ENCODE measurements around the gene USP40.

USP40 gene

DNA sequence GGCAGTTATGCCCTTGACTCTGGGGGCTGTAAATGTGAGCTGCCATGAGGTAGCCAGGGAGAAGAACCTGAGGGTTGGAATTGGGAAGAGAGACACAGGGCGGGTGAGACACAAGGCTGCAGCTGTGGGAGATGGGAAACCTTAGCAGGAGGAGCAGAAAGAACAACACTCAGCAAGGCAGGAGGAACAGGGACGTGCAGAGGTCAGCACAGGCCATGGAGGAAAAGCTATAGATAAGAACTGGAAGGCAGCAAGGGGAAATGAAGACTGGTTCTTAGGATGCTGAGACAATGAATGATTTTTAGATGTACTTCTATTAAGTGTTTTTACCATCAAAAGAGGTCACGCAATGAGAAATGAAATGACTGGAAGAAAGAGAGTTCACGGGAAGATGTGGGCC, 80.2 kb downstream of the USP40 start:
- CTCF ChIA-PET, result interaction anchor here (1.4 kb wide), 1 partner anchor 226 kb away, joined by 5 read pairs; no protein-coding TSS in a partner anchor
- no peak for TF ChIP-seq OVOL3 (tag by site-specific recombination; IDR thresholded peaks at IDR 0.05)
- H3K9me3 ChIP-seq (ENCODE audit: control insufficient read depth, insufficient read depth, low read depth, low read length), result no peaks in the 10 kb centered on the region
- H3K36me3 ChIP-seq (ENCODE audit: control insufficient read depth in 2 of 2, insufficient read depth in 1 of 2, low read length in 2 of 2), result peaks cover 6 to 89% of the 10 kb centered on the region in 2 experiments
- POLR2A ChIA-PET, result no interaction called here
- H3K4me1 ChIP-seq (ENCODE audit: control insufficient read depth, insufficient read depth, low read length), result no peaks in the 10 kb centered on the region
- H3K27ac ChIP-seq (ENCODE audit: extremely low read depth, low read depth, low read length), result no peak overlapping the region
- no peak overlapping the region for H3K4me3 ChIP-seq (ENCODE audit: low read depth, low read length)

DNA sequence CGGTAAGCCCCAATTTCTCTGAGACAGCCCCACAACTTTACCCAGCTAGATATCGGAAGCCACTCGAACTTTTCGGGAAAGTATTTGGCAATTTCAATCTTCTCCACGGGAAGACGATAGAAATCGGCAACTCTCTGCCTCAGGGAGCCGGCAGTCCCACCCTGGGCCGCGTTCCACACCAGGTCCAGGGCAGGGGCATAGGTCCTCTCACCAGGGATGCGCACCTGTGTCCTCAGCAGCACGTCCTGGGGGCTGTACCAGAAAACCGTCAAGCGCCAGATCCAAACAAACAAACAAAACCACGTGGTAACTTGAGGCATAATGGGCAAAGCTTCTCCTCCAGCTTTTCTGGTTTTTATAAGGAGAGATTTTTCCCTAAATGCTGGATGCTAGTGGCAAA, 80.9 kb downstream of the USP40 start:
- Histone ChIP-seq H3K27ac (ENCODE audit: extremely low read depth, low read depth, low read length) (no peak overlapping the region), H3K4me1 (ENCODE audit: control insufficient read depth, insufficient read depth, low read length) (no peaks in the 10 kb centered on the region), H3K36me3 (ENCODE audit: control insufficient read depth in 2 of 2, insufficient read depth in 1 of 2, low read length in 2 of 2) (peaks cover 6 to 89% of the 10 kb centered on the region in 2 experiments), H3K4me3 (ENCODE audit: low read depth, low read length) (no peak overlapping the region), H3K9me3 (ENCODE audit: control insufficient read depth, insufficient read depth, low read depth, low read length) (no peaks in the 10 kb centered on the region)
- no peak for TF ChIP-seq ZNF514 (tag by site-specific recombination; IDR thresholded peaks at IDR 0.05)
- TF ChIP-seq SP2 (tag by site-specific recombination; IDR thresholded peaks at IDR 0.05), result no peak
- TF ChIP-seq ZNF776 (tag by site-specific recombination; IDR thresholded peaks at IDR 0.05; ENCODE audit: borderline replicate concordance), result no peak
- no peak for TF ChIP-seq ZNF76 (tag by site-specific recombination; IDR thresholded peaks at IDR 0.05; ENCODE audit: borderline replicate concordance, low read depth)
- TF ChIP-seq ZNF777 (tag by site-specific recombination; IDR thresholded peaks at IDR 0.05; ENCODE audit: borderline replicate concordance), result no peak
- no peak for TF ChIP-seq ZNF792 (tag by site-specific recombination; IDR thresholded peaks at IDR 0.05)
- TF ChIP-seq MEIS1 (CRISPR knock-in tag; IDR thresholded peaks at IDR 0.05; ENCODE audit: borderline replicate concordance), result no peak
- TF ChIP-seq ZNF16 (tag by site-specific recombination; IDR thresholded peaks at IDR 0.05; ENCODE audit: low read depth), result no peak
- TF ChIP-seq ZNF558 (tag by site-specific recombination; IDR thresholded peaks at IDR 0.05), result no peak
- TF ChIP-seq, protein P1, sequence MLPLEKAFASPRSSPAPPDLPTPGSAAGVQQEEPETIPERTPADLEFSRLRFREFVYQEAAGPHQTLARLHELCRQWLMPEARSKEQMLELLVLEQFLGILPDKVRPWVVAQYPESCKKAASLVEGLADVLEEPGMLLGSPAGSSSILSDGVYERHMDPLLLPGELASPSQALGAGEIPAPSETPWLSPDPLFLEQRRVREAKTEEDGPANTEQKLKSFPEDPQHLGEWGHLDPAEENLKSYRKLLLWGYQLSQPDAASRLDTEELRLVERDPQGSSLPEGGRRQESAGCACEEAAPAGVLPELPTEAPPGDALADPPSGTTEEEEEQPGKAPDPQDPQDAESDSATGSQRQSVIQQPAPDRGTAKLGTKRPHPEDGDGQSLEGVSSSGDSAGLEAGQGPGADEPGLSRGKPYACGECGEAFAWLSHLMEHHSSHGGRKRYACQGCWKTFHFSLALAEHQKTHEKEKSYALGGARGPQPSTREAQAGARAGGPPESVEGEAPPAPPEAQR (tag by site-specific recombination; IDR thresholded peaks at IDR 0.05), result no peak
- no peak for TF ChIP-seq ZNF274 (IDR thresholded peaks at IDR 0.05; ENCODE audit: low read length)
- no peak for TF ChIP-seq ZNF274 (tag by site-specific recombination; IDR thresholded peaks at IDR 0.05; ENCODE audit: borderline replicate concordance)
- TF ChIP-seq, protein P2, sequence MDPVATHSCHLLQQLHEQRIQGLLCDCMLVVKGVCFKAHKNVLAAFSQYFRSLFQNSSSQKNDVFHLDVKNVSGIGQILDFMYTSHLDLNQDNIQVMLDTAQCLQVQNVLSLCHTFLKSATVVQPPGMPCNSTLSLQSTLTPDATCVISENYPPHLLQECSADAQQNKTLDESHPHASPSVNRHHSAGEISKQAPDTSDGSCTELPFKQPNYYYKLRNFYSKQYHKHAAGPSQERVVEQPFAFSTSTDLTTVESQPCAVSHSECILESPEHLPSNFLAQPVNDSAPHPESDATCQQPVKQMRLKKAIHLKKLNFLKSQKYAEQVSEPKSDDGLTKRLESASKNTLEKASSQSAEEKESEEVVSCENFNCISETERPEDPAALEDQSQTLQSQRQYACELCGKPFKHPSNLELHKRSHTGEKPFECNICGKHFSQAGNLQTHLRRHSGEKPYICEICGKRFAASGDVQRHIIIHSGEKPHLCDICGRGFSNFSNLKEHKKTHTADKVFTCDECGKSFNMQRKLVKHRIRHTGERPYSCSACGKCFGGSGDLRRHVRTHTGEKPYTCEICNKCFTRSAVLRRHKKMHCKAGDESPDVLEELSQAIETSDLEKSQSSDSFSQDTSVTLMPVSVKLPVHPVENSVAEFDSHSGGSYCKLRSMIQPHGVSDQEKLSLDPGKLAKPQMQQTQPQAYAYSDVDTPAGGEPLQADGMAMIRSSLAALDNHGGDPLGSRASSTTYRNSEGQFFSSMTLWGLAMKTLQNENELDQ (tag by site-specific recombination; IDR thresholded peaks at IDR 0.05; ENCODE audit: low read depth), result no peak
- CTCF ChIA-PET, result no interaction called here
- POLR2A ChIA-PET, result no interaction called here

DNA sequence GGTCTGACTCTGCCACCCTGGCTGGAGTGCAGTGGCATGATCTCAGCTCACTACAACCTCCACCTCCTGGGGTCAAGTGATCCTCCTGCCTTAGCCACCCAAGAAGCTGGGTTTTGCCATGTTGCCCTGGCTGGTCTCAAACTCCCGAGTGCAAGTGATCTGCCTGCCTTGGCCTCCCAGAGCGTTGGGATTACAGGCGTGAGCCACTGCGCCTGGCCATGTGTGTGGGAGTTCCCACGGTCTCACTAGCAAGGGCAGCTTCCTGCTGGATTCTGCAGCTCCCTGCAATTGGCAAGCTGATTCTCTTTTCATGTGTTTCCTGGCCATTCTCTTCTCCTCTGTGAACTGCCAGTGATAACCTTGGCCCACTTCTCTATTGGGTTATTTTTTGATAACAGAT, 84.0 kb downstream of the USP40 start:
- POLR2A ChIA-PET, result no interaction called here
- CTCF ChIA-PET, result interaction anchor here (0.6 kb wide), 1 partner anchor 22 kb away, joined by 4 read pairs; no protein-coding TSS in a partner anchor
- TF ChIP-seq, protein P3, sequence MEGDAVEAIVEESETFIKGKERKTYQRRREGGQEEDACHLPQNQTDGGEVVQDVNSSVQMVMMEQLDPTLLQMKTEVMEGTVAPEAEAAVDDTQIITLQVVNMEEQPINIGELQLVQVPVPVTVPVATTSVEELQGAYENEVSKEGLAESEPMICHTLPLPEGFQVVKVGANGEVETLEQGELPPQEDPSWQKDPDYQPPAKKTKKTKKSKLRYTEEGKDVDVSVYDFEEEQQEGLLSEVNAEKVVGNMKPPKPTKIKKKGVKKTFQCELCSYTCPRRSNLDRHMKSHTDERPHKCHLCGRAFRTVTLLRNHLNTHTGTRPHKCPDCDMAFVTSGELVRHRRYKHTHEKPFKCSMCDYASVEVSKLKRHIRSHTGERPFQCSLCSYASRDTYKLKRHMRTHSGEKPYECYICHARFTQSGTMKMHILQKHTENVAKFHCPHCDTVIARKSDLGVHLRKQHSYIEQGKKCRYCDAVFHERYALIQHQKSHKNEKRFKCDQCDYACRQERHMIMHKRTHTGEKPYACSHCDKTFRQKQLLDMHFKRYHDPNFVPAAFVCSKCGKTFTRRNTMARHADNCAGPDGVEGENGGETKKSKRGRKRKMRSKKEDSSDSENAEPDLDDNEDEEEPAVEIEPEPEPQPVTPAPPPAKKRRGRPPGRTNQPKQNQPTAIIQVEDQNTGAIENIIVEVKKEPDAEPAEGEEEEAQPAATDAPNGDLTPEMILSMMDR (tag by site-specific recombination; IDR thresholded peaks at IDR 0.05), result no peak
- TF ChIP-seq ZNF561 (tag by site-specific recombination; IDR thresholded peaks at IDR 0.05; ENCODE audit: borderline replicate concordance) (no peak), ZNF169 (tag by site-specific recombination; IDR thresholded peaks at IDR 0.05) (no peak), OVOL3 (tag by site-specific recombination; IDR thresholded peaks at IDR 0.05) (no peak), ZNF514 (tag by site-specific recombination; IDR thresholded peaks at IDR 0.05) (no peak), KLF9 (tag by site-specific recombination; IDR thresholded peaks at IDR 0.05; ENCODE audit: low read depth) (no peak), ZNF266 (tag by site-specific recombination; IDR thresholded peaks at IDR 0.05; ENCODE audit: low read depth) (no peak), ZNF610 (tag by site-specific recombination; IDR thresholded peaks at IDR 0.05; ENCODE audit: borderline replicate concordance) (no peak)
- TF ChIP-seq, protein P4, sequence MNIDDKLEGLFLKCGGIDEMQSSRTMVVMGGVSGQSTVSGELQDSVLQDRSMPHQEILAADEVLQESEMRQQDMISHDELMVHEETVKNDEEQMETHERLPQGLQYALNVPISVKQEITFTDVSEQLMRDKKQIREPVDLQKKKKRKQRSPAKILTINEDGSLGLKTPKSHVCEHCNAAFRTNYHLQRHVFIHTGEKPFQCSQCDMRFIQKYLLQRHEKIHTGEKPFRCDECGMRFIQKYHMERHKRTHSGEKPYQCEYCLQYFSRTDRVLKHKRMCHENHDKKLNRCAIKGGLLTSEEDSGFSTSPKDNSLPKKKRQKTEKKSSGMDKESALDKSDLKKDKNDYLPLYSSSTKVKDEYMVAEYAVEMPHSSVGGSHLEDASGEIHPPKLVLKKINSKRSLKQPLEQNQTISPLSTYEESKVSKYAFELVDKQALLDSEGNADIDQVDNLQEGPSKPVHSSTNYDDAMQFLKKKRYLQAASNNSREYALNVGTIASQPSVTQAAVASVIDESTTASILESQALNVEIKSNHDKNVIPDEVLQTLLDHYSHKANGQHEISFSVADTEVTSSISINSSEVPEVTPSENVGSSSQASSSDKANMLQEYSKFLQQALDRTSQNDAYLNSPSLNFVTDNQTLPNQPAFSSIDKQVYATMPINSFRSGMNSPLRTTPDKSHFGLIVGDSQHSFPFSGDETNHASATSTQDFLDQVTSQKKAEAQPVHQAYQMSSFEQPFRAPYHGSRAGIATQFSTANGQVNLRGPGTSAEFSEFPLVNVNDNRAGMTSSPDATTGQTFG (tag by site-specific recombination; IDR thresholded peaks at IDR 0.05; ENCODE audit: borderline replicate concordance), result no peak
- TF ChIP-seq, protein P5, sequence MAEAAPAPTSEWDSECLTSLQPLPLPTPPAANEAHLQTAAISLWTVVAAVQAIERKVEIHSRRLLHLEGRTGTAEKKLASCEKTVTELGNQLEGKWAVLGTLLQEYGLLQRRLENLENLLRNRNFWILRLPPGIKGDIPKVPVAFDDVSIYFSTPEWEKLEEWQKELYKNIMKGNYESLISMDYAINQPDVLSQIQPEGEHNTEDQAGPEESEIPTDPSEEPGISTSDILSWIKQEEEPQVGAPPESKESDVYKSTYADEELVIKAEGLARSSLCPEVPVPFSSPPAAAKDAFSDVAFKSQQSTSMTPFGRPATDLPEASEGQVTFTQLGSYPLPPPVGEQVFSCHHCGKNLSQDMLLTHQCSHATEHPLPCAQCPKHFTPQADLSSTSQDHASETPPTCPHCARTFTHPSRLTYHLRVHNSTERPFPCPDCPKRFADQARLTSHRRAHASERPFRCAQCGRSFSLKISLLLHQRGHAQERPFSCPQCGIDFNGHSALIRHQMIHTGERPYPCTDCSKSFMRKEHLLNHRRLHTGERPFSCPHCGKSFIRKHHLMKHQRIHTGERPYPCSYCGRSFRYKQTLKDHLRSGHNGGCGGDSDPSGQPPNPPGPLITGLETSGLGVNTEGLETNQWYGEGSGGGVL (tag by site-specific recombination; IDR thresholded peaks at IDR 0.05), result no peak

More for the DNA sequence above, 84.0 kb downstream of the USP40 start:
- H3K36me3 ChIP-seq (ENCODE audit: control insufficient read depth in 2 of 2, insufficient read depth in 1 of 2, low read length in 2 of 2), result peaks cover 6 to 89% of the 10 kb centered on the region in 2 experiments
- H3K27ac ChIP-seq (ENCODE audit: extremely low read depth, low read depth, low read length), result no peak overlapping the region
- no peaks in the 10 kb centered on the region for H3K9me3 ChIP-seq (ENCODE audit: control insufficient read depth, insufficient read depth, low read depth, low read length)
- H3K4me1 ChIP-seq (ENCODE audit: control insufficient read depth, insufficient read depth, low read length), result no peaks in the 10 kb centered on the region
- H3K4me3 ChIP-seq (ENCODE audit: low read depth, low read length), result no peak overlapping the region

All from HEK293 (cell line).